Dermis lymphatic vessel endothelial cell (primary cell): ENCODE results near the gene MON2. TPM values are rescaled to one million over a fixed set of nuclear protein-coding genes. Genes with fewer than 3 reads are reported as not detected.

Experiments used
- total RNA-seq: library from RNA; depleted of rRNA; stranded (reverse); fragments of >200 nt; gene quantifications from 2 replicates; pipeline ENCODE4 v1.2.1, GENCODE V29; 2014

Gene MON2, protein sequence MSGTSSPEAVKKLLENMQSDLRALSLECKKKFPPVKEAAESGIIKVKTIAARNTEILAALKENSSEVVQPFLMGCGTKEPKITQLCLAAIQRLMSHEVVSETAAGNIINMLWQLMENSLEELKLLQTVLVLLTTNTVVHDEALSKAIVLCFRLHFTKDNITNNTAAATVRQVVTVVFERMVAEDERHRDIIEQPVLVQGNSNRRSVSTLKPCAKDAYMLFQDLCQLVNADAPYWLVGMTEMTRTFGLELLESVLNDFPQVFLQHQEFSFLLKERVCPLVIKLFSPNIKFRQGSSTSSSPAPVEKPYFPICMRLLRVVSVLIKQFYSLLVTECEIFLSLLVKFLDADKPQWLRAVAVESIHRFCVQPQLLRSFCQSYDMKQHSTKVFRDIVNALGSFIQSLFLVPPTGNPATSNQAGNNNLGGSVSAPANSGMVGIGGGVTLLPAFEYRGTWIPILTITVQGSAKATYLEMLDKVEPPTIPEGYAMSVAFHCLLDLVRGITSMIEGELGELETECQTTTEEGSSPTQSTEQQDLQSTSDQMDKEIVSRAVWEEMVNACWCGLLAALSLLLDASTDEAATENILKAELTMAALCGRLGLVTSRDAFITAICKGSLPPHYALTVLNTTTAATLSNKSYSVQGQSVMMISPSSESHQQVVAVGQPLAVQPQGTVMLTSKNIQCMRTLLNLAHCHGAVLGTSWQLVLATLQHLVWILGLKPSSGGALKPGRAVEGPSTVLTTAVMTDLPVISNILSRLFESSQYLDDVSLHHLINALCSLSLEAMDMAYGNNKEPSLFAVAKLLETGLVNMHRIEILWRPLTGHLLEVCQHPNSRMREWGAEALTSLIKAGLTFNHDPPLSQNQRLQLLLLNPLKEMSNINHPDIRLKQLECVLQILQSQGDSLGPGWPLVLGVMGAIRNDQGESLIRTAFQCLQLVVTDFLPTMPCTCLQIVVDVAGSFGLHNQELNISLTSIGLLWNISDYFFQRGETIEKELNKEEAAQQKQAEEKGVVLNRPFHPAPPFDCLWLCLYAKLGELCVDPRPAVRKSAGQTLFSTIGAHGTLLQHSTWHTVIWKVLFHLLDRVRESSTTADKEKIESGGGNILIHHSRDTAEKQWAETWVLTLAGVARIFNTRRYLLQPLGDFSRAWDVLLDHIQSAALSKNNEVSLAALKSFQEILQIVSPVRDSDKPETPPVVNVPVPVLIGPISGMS (N-terminal part only)
- 22.2 and 27.8 TPM in 2 replicates for total RNA-seq

GRCh38 chr12:62466594-62467491 lies at the start of gene MON2:
Gene MON2, plus strand, starts transcription at chr12:62466826. Its CDS starts 382 bp downstream, at chr12:62467208.

Other genes starting within 250 kb of the MON2 start
- gene USP15, start 206.4 kb upstream of the MON2 start, total RNA-seq: 62.0 and 73.1 TPM in 2 replicates